ENCODE measurements around the gene SEC63.
"Not testable (repeated sequence)": the region's sequence is repeated elsewhere in the genome, so short reads cannot be mapped to it uniquely, and the experiment has no call there.

SEC63 gene

GRCh38 chr6:107943626-107944439, 14.2 kb downstream of the SEC63 start:
- in situ Hi-C loops (cut with MboI; ENCODE audit: low sequenced_read_pairs, unreplicated experiment): no loop called here
- TF ChIP-seq CTCF (IDR thresholded peaks at IDR 0.05; ENCODE audit: borderline replicate concordance, control extremely low read depth, extremely low read depth, insufficient read depth, missing control alignments): no peak
- DNase-seq (ENCODE audit: low spot score): no peak

- no peak for DNase-seq (ENCODE audit: low spot score)
- no peak for TF ChIP-seq CTCF (IDR thresholded peaks at IDR 0.05; ENCODE audit: borderline replicate concordance, control extremely low read depth, extremely low read depth, insufficient read depth, missing control alignments)
- in situ Hi-C loops (cut with MboI; ENCODE audit: low sequenced_read_pairs, unreplicated experiment): no loop called here
Observed at GRCh38 chr6:107942142-107942541, 15.9 kb downstream of the SEC63 start.

- TF ChIP-seq CTCF (IDR thresholded peaks at IDR 0.05; ENCODE audit: borderline replicate concordance, control extremely low read depth, extremely low read depth, insufficient read depth, missing control alignments): no peak
- in situ Hi-C loops (cut with MboI; ENCODE audit: low sequenced_read_pairs, unreplicated experiment): no loop called here
- no peak for DNase-seq (ENCODE audit: low spot score)
Observed at GRCh38 chr6:107941627-107942026, 16.4 kb downstream of the SEC63 start.

- DNase-seq (ENCODE audit: low spot score): no peak
- TF ChIP-seq CTCF (IDR thresholded peaks at IDR 0.05; ENCODE audit: borderline replicate concordance, control extremely low read depth, extremely low read depth, insufficient read depth, missing control alignments): no peak
- in situ Hi-C loops (cut with MboI; ENCODE audit: low sequenced_read_pairs, unreplicated experiment): no loop called here
Observed at GRCh38 chr6:107941199-107941598, 16.8 kb downstream of the SEC63 start.

- DNase-seq (ENCODE audit: low spot score); in situ Hi-C loops (cut with MboI; ENCODE audit: low sequenced_read_pairs, unreplicated experiment): not testable (repeated sequence)
Observed at GRCh38 chr6:107936910-107937292, 21.1 kb downstream of the SEC63 start.

GRCh38 chr6:107936162-107936909, 21.7 kb downstream of the SEC63 start:
- in situ Hi-C loops (cut with MboI; ENCODE audit: low sequenced_read_pairs, unreplicated experiment): no loop called here
- no peak for TF ChIP-seq CTCF (IDR thresholded peaks at IDR 0.05; ENCODE audit: borderline replicate concordance, control extremely low read depth, extremely low read depth, insufficient read depth, missing control alignments)
- no peak for DNase-seq (ENCODE audit: low spot score)

- in situ Hi-C loops (cut with MboI; ENCODE audit: low sequenced_read_pairs, unreplicated experiment); DNase-seq (ENCODE audit: low spot score): not testable (repeated sequence)
Observed at GRCh38 chr6:107934229-107934628, 23.8 kb downstream of the SEC63 start.
